Measurements from ENCODE around the gene CCDC157. TPM values are rescaled to one million over a fixed set of nuclear protein-coding genes. Genes with fewer than 3 reads are reported as not detected.

Gene CCDC157
- total RNA-seq, 1 donor from 2014 or later = 2.9 TPM

DNA sequence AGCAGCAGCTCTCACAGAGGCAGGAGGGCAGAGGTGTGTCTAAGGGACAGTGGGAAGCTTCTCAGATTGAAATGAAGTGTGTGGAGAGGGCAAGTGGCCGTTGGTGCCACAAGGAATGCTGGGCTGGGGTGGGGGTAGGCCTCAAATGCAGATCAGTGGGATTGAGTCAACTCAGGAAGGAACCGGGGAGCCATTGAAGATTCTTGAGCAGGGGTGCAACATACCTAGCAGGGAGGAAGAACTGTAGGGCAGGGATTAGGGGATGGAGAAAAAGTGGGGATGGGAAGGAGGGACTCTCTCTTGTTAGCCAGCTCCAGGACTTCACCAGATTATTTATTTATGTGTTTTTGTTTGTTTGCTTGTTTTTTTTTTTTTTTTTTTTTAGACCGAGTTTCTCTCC is 37.1 kb downstream of the CCDC157 start:
- Mint-ChIP-seq H3K4me1 (ENCODE audit: unreplicated experiment) (peaks cover 22% of the 10 kb centered on the region), H3K27me3 (ENCODE audit: unreplicated experiment) (no peaks in the 10 kb centered on the region), H3K4me3 (ENCODE audit: unreplicated experiment) (no peak overlapping the region), H3K36me3 (ENCODE audit: unreplicated experiment) (no peaks in the 10 kb centered on the region), H3K27ac (ENCODE audit: unreplicated experiment) (no peak overlapping the region), H3K9me3 (ENCODE audit: unreplicated experiment) (no peaks in the 10 kb centered on the region)
- no peak for DNase-seq (ENCODE audit: extremely low spot score, unreplicated experiment)
- TF ChIP-seq, protein P1, sequence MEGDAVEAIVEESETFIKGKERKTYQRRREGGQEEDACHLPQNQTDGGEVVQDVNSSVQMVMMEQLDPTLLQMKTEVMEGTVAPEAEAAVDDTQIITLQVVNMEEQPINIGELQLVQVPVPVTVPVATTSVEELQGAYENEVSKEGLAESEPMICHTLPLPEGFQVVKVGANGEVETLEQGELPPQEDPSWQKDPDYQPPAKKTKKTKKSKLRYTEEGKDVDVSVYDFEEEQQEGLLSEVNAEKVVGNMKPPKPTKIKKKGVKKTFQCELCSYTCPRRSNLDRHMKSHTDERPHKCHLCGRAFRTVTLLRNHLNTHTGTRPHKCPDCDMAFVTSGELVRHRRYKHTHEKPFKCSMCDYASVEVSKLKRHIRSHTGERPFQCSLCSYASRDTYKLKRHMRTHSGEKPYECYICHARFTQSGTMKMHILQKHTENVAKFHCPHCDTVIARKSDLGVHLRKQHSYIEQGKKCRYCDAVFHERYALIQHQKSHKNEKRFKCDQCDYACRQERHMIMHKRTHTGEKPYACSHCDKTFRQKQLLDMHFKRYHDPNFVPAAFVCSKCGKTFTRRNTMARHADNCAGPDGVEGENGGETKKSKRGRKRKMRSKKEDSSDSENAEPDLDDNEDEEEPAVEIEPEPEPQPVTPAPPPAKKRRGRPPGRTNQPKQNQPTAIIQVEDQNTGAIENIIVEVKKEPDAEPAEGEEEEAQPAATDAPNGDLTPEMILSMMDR (IDR thresholded peaks at IDR 0.05) = no peak

DNA sequence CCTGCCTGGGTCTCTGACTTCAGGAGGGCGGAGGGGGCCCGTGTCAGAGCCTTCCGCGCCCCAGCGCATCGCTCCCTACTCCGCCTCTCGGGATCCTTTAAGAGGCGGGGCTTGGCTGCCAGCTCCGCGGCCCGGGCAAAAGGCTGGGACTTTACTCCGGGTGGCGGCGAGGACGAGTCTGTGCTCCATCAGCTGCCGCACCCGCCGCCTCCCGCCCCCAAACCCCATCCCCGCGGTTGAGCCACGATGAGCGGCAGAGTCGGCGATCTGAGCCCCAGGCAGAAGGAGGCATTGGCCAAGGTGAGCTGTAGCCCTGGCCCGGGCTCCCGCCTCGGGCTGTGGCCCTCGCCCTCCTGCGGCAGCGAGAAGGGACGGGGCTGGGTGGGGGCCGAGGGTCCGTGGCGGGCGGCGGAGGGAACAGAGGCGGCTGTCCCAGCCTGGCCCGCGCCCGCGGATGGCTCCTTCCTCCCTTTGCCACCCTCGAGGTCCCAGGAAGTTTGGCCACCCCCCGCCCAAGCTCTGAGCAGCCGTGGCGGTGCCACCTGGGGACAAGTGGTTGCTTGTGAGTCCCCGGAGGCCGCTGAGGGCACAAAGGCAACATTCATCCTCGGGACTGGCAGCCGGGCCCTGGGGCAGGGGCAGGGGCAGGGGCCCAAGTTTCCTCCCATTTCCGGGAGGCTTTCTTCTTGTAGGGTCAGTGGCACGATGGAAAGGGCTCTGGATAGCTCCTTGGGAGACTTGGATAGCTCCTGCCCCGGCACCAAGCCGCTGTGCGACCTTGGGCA is 40.3 kb downstream of the CCDC157 start, which contains the start of gene SEC14L2:
Gene SEC14L2, plus strand, starts transcription at position 148 of the 785 bp plus-strand sequence. Its CDS starts 99 bp downstream, at position 247.
- no peak for DNase-seq (ENCODE audit: extremely low spot score, unreplicated experiment)
- peak within 1 kb of the TSS; percentile 93 for H3K4me3 Mint-ChIP-seq (ENCODE audit: unreplicated experiment)
- peaks cover 31% of the 10 kb centered on the region for H3K4me1 Mint-ChIP-seq (ENCODE audit: unreplicated experiment)
- TF ChIP-seq, protein P1 (IDR thresholded peaks at IDR 0.05) = no peak
- peak within 1 kb of the TSS; percentile 77 for H3K27ac Mint-ChIP-seq (ENCODE audit: unreplicated experiment)
- peaks cover 4% of the 10 kb centered on the region for H3K36me3 Mint-ChIP-seq (ENCODE audit: unreplicated experiment)
- no peaks in the 10 kb centered on the region for H3K27me3 Mint-ChIP-seq (ENCODE audit: unreplicated experiment)
- no peaks in the 10 kb centered on the region for H3K9me3 Mint-ChIP-seq (ENCODE audit: unreplicated experiment)

DNA sequence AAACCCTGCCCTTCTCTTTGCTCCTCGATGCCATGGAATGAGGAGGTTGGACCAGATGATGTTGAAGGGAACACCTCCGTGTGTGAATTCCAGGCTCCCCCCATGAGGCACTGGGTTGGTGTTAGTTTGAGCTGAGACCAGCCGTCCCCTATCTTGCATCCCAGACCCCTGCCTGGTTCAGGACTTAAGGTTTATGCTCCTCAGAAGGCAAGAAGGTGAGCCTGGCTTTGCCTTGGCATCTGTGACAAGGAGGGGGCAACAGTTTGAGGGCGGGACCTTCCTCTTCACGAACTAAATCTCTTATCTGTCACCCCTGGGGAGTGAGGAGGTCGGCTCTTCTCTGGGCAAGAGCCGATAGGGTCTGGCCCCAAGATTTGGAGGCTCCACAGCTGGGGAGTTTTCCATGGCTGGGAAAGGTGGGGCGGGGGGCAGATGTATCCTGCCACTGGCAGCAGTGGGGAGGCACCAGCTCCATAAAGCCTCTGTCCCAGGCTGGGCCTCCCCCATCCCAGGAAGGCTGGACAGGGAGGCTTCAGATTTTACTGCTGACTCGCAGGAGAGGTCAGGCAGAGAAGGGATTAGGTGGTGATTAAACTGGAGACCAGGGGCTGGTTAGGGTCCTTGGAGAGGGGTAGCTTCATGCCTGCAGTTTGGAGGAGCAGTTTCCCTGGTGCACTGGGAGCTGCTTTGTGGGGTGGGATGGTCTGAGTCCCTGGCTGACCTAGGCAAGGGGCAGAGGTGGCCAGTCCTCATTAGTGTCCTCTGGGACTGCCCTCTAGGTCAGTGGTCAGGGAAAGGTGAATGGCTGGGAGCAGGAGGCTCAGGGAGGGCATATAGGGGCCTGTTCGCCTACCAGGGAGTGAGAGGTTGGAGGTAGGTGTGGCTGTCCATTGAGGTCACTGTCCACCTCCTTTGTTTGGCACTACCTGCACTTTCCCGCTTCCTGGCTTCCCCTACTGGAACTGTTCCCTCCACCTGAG is 41.1 kb downstream of the CCDC157 start:
- no peaks in the 10 kb centered on the region for H3K9me3 Mint-ChIP-seq (ENCODE audit: unreplicated experiment)
- DNase-seq (ENCODE audit: extremely low spot score, unreplicated experiment) = no peak
- TF ChIP-seq, protein P1 (IDR thresholded peaks at IDR 0.05) = no peak
- H3K27me3 Mint-ChIP-seq (ENCODE audit: unreplicated experiment) = no peaks in the 10 kb centered on the region
- peak overlapping the region; percentile 93 for H3K4me3 Mint-ChIP-seq (ENCODE audit: unreplicated experiment)
- peaks cover 33% of the 10 kb centered on the region for H3K4me1 Mint-ChIP-seq (ENCODE audit: unreplicated experiment)
- H3K27ac Mint-ChIP-seq (ENCODE audit: unreplicated experiment) = peak overlapping the region; percentile 56
- H3K36me3 Mint-ChIP-seq (ENCODE audit: unreplicated experiment) = peaks cover 4% of the 10 kb centered on the region

DNA sequence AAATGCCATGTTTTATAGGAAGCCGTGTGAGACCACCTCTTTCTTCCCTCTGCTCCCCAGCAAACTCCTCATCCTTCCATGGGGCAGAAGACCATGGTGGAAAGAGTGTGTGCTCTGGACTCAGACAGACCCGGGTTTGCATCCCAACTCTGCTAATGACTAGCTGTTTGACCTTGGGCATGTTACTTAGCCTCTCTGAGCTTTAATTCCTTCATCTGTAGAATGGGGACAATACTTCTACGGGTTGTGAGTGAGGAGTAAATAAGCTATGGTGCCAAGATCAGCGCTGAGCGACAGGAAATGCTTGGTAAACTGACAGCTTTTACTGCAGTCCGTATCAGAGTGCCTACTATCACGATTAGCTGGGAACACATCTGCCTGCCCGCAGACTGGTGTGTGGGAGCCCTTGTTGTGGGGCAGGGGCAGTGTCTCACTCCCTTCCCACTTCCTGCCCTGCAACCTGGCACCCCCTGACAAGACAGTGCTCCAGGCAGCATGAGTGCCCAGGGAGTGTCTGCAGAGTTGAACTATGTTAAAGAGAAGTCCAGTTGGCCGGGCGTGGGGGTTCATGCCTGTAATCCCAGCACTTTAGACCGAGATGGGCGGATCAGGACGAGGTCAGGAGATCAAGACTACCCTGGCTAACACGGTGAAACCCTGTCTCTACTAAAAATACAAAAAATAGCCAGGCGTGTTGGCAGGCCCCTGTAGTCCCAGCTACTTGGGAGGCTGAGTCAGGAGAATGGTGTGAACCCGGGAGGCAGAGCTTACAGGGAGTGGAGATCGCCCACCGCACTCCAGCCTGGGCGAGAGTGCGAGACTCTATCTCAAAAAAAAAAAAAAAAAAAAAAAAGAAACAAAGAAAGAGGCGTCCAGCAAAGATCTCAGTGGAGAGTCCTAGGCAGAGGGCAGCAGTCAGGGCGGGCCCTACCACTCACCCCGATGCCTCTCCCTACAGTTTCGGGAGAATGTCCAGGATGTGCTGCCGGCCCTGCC is 42.2 kb downstream of the CCDC157 start:
- no peak for DNase-seq (ENCODE audit: extremely low spot score, unreplicated experiment)
- Mint-ChIP-seq H3K9me3 (ENCODE audit: unreplicated experiment) (no peaks in the 10 kb centered on the region), H3K27ac (ENCODE audit: unreplicated experiment) (peak overlapping the region; percentile 35), H3K4me3 (ENCODE audit: unreplicated experiment) (peak overlapping the region; percentile 93), H3K27me3 (ENCODE audit: unreplicated experiment) (no peaks in the 10 kb centered on the region), H3K4me1 (ENCODE audit: unreplicated experiment) (peaks cover 33% of the 10 kb centered on the region), H3K36me3 (ENCODE audit: unreplicated experiment) (peaks cover 6% of the 10 kb centered on the region)
- TF ChIP-seq, protein P1 (IDR thresholded peaks at IDR 0.05) = no peak
